ENCODE measurements around the gene XPO6. TPM values are rescaled to one million over a fixed set of nuclear protein-coding genes. Genes with fewer than 3 reads are reported as not detected.

The XPO6 gene
- total and polyA plus RNA-seq, 2 of the 13 experiments (the other 11 are each of a cell fraction or from before 2014, with no cell fraction given), result 109 to 129 TPM

- Histone ChIP-seq H3K4me2 (ENCODE audit: low read depth, low read length) (no peak overlapping the region), H3K4me3 (replicated peaks in 1 of 3; ENCODE audit: insufficient read depth in 1 of 3, low read depth in 2 of 3, low read length in 3 of 3) (no peak overlapping the region), H3K9ac (ENCODE audit: insufficient read depth, low read depth, low read length) (no peak overlapping the region), H3K9me3 (ENCODE audit: low read length) (no peaks in the 10 kb centered on the region), H2AFZ (ENCODE audit: low read length) (no peak overlapping the region), H3K27me3 (ENCODE audit: control insufficient read depth in 1 of 2, insufficient read depth in 2 of 2, low read length in 2 of 2) (no peaks in the 10 kb centered on the region), H3K79me2 (ENCODE audit: insufficient read depth, low read length) (peaks cover 87% of the 10 kb centered on the region), H3K36me3 (replicated peaks in 1 of 2; ENCODE audit: control insufficient read depth in 1 of 2, insufficient read depth in 2 of 2, low read length in 2 of 2) (peaks cover 4 to 20% of the 10 kb centered on the region in 2 experiments; a peak in 4 of 5 replicates), H3K27ac (ENCODE audit: extremely low read length, insufficient read depth, low read length) (peak overlapping the region; percentile 2), H3K4me1 (ENCODE audit: insufficient read depth, low read length) (peaks cover 35% of the 10 kb centered on the region), H4K20me1 (ENCODE audit: insufficient read depth, low read length) (peaks cover 34% of the 10 kb centered on the region)
- no peak for DNase-seq (ENCODE audit: low spot score)
- ChIA-PET CTCF (ENCODE audit: low intra/inter-chr PET ratio, low total read pairs) (no interaction called here), POLR2A (no interaction called here)
- no peak for FAIRE-seq
- ATAC-seq, result no peak
- no peak for TF ChIP-seq ATF1 (CRISPR knock-in tag; IDR thresholded peaks at IDR 0.05)
- TF ChIP-seq NCOA1 (CRISPR knock-in tag; IDR thresholded peaks at IDR 0.05), result no peak
- no TSS peak for BruUV-seq (replicated peaks)
- in situ Hi-C loops (cut with HindIII; ENCODE audit: extremely low pct_ligation_motif_present, low pct_unique_long_range_greater_than_20kb), result no loop called here
- intact Hi-C loops (cut with micrococcal nuclease; ENCODE audit: unreplicated experiment), result no loop called here
- 91% methylated on average over 4 of the region's 4 CpGs for WGBS (ENCODE audit: low lambda C conversion rate)
Observed at GRCh38 chr16:28183930-28184329, 27.8 kb downstream of the XPO6 start.

- Histone ChIP-seq H3K4me1 (ENCODE audit: insufficient read depth, low read length) (peaks cover 35% of the 10 kb centered on the region), H3K4me2 (ENCODE audit: low read depth, low read length) (no peak overlapping the region), H2AFZ (ENCODE audit: low read length) (no peak overlapping the region), H3K27me3 (ENCODE audit: control insufficient read depth in 1 of 2, insufficient read depth in 2 of 2, low read length in 2 of 2) (no peaks in the 10 kb centered on the region), H4K20me1 (ENCODE audit: insufficient read depth, low read length) (peaks cover 32% of the 10 kb centered on the region), H3K9me3 (ENCODE audit: low read length) (no peaks in the 10 kb centered on the region), H3K36me3 (replicated peaks in 1 of 2; ENCODE audit: control insufficient read depth in 1 of 2, insufficient read depth in 2 of 2, low read length in 2 of 2) (peaks cover 4 to 18% of the 10 kb centered on the region in 2 experiments; a peak in 4 of 5 replicates), H3K9ac (ENCODE audit: insufficient read depth, low read depth, low read length) (no peak overlapping the region), H3K4me3 (replicated peaks in 1 of 3; ENCODE audit: insufficient read depth in 1 of 3, low read depth in 2 of 3, low read length in 3 of 3) (no peak overlapping the region), H3K27ac (ENCODE audit: extremely low read length, insufficient read depth, low read length) (peak overlapping the region; percentile 2), H3K79me2 (ENCODE audit: insufficient read depth, low read length) (peaks cover 83% of the 10 kb centered on the region)
- in situ Hi-C loops (cut with HindIII; ENCODE audit: extremely low pct_ligation_motif_present, low pct_unique_long_range_greater_than_20kb) (no loop called here), intact Hi-C loops (cut with micrococcal nuclease; ENCODE audit: unreplicated experiment) (no loop called here)
- CTCF ChIA-PET (ENCODE audit: low intra/inter-chr PET ratio, low total read pairs), result no interaction called here
- no peak for ATAC-seq
- no TSS peak for BruUV-seq (replicated peaks)
- DNase-seq (ENCODE audit: low spot score), result no peak
- WGBS (ENCODE audit: low lambda C conversion rate), result 77% methylated on average over 3 of the region's 3 CpGs
- POLR2A ChIA-PET, result no interaction called here
- no peak for FAIRE-seq
- TF ChIP-seq HOMEZ (CRISPR knock-in tag; IDR thresholded peaks at IDR 0.05; ENCODE audit: low read depth) (no peak), HIC2 (CRISPR knock-in tag; IDR thresholded peaks at IDR 0.05; ENCODE audit: low read depth) (no peak), ZBTB42 (CRISPR knock-in tag; IDR thresholded peaks at IDR 0.05) (no peak), CREM (IDR thresholded peaks at IDR 0.05) (no peak), CREM (CRISPR knock-in tag; IDR thresholded peaks at IDR 0.05) (no peak), KAT7 (CRISPR knock-in tag; IDR thresholded peaks at IDR 0.05; ENCODE audit: borderline replicate concordance) (no peak), GPBP1L1 (CRISPR knock-in tag; IDR thresholded peaks at IDR 0.05) (no peak)
Observed at GRCh38 chr16:28183484-28183883, 28.3 kb downstream of the XPO6 start.
